Myocyte (in vitro differentiated cells): ENCODE results near the gene ERGIC1. TPM values are rescaled to one million over a fixed set of nuclear protein-coding genes. Genes with fewer than 3 reads are reported as not detected.
A peak's percentile ranks its signal among the peaks of the same experiment; 100 is the strongest.
"Not testable (repeated sequence)": the region's sequence is repeated elsewhere in the genome, so short reads cannot be mapped to it uniquely, and the experiment has no call there.

ENCODE experiments used
- DNase-seq: peaks from one replicate; pipeline ENCODE4 v3.0.0-alpha.2; 2012; ENCODE audit warnings: low read depth
- total RNA-seq: library from RNA; depleted of rRNA; stranded (reverse); fragments of >200 nt; gene quantifications from 2 replicates; pipeline ENCODE4 v1.2.3, GENCODE V29; 2014

ERGIC1 gene
- total RNA-seq, 1 donor from 2014 or later: 120 TPM

DNA sequence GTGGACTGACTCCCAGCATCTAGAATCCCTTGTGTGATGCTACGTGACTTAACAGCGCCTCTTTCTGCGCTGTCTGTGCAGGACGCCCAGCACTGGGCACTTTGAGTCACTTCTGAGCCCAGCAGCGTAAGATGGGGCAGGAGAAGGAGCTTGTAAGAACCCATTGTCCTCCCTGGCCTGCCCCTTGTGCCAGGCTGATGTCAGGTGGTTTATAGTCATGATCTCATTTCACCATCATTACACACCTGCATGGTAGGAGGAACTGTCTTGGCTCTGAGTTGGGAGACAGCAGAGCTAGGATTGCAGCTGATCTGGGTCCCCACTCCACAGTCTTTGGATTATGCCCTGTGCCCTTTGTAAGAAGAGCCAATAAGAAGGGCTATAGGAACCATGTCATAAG is 12.2 kb downstream of the ERGIC1 start:
- no peak for DNase-seq

DNA sequence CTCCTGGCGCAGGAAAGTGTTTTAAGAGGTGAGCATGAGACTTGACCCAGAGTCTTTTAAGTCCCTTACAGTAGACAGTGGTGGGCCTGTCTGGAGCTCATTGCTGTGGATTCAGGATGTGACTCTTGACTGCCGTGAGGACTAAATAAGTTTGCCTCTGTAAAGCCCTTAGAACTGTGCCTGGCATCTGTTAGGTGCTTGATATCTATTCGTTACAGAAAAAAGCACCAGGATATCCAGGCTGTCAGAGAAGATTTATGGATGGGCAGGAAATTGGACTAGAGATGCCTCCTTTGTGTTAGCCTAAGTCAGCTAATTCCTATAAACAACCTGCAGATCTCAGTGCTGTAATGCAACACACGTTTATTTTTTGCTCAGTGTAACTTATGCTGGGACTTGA is 12.6 kb downstream of the ERGIC1 start:
- no peak for DNase-seq

DNA sequence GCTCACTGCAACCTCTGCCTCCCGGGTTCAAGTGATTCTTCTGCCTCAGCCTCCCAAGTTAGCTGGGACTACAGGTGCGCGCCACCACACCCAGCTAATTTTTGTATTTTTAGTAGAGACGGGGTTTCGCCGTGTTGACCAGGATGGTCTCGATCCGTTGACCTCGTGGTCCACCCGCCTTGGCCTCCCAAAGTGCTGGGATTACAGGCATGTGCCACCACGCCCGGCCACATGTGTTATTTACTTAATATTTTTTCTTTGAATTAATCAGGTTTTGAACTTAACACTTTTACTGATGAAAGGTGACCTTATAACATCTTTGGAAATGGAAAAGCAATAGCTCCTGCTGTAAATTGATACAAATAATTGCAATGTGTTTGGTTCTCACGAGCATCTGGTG is 13.5 kb downstream of the ERGIC1 start:
- not testable (repeated sequence) for DNase-seq

DNA sequence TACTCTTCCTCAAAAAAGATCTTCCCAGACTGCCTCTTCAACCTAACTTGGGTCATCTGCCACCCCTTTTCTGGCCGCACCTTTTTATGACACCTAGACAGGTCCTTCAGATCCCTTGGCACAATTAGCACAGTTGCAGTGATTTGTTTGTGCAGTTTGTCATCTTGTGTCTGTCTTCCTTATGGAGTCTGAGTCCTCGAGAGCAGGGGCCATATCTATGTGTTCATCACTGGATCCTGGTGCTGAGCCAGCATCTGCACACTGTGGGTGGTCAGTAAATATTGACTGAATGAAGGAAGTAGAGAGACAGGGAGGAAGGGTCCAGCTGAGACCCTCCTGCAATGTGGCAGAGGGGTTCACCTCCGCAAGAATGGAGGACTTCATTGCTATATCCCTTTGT is 14.4 kb downstream of the ERGIC1 start:
- DNase-seq: no peak

DNA sequence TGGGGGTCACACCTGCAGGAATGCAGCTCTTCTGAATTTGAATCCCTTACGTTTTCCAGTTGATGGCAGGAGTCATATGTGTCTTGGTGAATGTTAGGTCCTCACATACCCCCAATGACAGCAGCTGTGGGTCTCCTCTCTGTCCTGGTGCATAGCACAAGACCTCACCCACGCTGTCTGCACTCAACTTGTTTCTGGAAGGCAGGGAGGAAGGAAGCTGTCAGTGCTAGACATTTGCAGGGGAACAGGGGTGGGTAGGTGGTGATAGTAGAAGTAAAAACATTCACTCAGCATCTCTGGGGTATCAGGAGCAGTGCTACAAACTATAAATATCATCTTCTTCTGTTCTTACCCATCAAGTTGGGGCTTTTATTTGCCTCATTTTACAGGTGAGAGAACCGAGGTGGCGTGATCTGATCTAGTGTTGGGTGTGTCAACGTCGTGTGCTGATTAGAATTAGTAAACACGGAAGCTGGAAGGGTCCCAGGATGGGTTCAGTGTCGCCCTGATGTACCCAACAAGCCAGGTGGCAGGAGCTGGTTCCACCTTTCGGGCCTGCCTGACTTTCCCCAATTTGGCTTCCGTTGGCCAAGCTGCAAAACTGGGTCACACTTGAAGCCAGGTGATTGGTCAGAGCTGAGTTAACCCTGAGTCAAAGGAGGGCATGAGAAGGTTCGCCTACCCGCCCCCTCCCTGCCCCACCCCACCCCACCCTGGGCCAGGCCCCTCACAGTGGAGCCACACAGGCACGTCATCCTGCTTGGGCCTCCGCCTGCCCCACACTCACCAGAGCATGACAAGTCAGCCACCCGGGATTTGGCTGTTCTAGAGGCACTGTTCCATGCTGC is 15.8 kb downstream of the ERGIC1 start:
- DNase-seq: no peak

DNA sequence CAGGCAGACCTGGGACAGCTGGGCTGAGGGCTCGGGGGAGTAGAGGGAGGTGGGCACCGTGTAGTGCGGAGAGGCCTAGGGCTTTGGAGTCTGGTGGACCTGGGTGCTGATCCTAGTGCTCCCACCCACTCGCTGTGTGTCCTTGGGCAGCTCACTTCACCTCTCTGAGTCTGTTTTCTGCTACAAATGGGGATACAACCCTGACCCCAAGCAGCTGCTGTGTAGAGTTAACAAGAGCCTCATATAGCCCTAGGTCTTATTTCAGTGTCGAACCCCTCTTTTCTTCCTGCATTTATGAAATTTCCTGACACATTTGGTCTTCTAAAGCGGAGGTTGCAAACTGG is 16.4 kb downstream of the ERGIC1 start:
- DNase-seq: no peak

DNA sequence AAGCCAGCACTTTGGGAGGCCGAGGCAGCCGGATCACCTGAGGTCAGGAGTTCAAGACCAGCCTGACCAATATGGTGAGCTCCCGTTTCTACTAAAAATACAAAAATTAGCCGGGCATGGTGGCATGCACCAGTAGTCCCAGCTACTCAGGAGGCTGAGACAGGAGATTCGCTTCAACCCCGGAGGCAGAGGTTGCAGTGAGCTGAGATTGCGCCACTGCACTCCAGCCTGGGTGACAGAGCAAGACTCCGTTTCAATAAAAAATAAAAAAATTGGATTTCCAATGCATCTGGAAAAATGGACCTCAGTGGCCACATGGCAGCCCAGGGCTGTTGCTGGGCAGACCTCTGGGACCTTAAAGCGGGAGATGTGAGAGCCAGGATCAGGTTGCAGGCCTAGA is 17.2 kb downstream of the ERGIC1 start:
- DNase-seq: not testable (repeated sequence)

DNA sequence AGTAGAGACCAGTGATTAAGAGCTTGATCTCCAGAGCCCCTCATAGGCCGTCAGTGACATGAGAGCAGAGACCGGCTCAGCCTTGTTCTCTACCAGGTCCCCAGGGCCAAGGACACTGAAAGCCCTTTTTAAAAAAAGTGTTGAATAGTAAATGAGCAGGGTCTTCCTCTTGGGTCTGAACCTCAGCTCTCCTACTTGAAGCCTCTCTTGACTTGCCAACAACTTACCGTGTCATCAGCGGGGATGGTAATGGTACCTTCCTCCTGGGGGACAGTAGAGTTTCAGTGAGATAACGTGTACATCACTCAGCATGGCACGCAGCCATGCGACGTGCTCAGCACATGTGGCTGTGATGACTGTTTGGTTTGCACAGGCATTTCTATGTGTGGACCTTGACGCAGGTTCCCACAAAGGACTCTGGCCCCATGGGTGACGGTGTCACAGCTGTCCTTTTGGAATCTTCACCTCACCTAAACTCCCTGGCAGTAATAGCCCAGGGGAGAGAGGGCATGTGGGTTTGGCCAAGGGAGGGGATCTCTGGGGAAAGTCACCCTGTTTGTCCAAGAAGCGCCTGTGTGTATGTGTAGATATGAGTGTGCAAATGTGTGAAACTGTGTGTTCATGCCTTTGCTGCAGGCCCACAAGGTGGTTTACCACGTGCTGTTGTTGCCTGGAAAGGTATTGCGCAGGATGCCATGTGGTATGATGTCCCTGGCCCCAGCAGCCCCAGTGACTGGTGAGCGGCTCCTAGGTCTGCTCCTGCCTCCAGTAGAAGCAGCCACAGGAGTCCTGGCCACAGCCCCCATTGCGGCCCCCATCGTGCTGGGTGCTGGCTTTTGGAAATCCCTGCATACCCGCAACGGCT is 18.7 kb downstream of the ERGIC1 start:
- DNase-seq: no peak

DNA sequence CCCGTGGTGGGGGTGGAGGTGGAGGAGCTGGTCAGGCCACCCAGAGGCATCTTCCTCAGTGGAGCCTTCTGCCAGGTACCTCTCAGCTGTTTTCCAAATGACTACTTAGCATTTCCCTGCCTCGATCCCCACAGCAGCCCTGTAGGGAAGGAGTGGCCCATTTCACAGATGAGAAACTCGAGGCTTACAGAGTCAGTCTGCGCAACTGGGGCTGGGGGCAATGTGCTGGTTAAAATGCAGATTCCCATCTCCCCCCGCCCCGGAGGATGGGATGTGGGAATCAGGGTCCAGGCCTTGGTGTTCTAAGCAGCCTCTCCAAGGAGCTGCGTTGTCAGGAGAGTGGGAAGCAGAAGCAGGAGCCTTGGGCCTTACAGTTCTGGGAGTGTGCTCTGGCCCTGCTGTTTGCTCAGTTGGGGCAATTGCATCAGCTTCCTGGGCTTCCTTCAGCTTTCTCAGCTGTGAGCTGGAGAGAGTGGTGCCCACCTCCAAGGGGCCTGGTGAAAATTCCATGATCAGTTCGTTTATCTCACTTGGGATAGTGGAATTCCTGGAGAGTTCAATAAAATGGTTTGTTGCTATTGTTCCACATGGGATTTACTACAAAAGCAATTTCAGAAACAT is 19.4 kb downstream of the ERGIC1 start:
- DNase-seq: peak; percentile 16

DNA sequence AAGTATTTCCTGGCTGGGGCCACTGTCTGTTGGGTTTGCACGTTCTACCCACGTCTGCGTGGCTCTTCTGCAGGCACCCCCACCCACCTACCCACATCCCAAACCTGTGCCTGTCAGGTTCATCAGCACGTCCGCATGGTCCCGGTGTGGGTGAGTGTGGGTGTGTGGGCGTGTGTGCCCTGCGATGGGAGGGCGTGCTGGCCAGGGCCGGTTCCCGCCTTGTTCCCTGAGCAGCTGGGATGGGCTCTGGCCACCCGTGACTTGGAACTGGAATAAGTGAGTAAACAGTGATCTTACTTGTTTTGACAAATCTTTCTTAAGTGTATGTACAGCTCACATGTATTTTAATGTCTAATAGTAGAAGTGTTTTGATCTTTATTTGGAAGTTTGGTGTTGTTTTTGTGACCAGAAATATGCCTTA is 20.4 kb downstream of the ERGIC1 start:
- peak; percentile 40 for DNase-seq

DNA sequence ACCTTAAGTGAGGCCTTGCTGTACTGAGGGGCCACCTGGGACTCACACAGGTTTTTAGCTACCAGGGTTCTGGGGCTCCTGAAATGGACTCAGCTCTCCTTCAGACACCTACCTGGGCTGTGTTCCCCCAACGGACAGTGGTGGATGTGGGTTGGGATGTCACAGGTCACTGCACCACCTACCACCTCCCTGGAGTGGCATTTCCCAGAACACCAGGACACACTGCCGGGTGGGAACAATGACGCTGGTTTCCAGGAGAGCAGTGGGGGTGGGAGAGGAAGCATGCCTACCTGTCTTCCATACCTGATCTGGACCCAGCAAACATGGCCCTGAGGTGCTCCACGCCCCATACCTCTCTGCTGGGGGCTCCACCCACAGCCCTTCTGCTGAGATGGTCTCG is 20.9 kb downstream of the ERGIC1 start:
- no peak for DNase-seq

DNA sequence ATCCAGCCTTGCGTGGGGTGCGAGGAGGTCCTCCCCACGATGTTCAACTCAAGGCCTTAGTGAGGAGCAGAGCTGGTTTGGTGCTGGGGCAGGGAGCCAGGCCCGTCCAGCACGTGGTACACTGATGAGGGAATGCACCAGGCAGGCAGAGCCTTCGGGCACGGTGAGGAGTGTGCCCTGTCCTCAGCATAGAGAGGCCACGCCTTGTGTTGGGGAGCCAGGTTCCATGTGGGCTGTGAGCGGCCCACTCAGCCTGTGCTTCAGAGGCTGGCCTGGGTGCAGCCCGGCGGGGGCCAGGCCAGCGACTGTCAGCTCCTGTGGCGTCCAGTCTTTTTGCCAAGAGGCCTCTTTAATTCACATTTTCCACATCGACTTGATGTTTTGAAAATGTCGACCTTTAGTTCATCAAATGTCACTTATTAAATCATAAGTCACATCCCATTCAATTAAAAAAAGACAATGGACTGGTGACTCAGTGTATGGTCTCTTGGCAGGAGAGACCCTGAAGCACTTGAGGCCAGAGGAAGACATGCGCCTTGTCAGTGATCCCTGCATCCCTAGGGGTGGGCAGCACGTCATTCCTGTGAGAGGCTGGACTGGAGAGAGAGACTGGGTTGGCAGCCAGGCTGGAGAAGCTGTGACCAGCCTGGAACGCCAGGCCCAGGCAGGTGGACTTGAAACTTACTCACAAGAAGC is 21.7 kb downstream of the ERGIC1 start:
- no peak for DNase-seq

DNA sequence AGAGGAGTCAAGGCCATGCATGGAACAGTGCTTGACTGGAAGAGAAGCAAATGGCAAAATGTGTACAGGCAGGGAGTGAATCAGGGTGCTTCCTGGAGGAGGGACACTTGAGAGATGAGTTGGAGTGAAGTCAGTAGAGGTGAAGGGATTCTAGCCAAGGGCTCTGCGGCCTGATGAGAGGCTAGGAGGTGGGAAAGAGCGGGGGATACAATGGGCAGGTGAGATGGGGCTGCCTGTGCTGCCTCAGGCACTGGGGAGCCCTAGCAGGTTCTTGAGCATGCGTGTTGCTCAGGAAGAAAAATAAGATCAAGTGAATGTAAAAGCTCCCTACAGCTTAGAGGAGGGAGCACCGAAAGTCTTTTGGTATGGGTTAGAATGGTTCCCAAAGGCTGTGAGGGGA is 22.3 kb downstream of the ERGIC1 start:
- DNase-seq: no peak

DNA sequence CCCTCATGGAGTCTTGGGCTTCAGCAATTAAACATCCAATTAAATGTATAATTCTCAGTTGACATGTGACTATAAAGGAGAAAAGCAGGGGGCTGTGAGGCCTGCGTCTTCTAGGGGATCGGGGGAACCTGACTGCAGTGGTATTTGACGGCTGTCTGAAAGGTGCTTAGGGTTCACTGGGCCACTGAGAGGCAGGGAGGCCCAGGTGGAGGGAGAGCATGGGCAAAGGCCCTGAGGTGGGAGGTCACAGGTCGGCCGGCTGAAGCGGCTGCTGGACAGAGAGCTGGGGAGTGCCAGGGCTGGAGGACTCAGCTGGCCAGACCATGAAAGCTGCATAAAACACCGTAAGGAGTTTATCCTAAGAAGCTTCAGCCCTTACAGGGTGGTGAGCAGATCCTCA is 23.9 kb downstream of the ERGIC1 start:
- no peak for DNase-seq

DNA sequence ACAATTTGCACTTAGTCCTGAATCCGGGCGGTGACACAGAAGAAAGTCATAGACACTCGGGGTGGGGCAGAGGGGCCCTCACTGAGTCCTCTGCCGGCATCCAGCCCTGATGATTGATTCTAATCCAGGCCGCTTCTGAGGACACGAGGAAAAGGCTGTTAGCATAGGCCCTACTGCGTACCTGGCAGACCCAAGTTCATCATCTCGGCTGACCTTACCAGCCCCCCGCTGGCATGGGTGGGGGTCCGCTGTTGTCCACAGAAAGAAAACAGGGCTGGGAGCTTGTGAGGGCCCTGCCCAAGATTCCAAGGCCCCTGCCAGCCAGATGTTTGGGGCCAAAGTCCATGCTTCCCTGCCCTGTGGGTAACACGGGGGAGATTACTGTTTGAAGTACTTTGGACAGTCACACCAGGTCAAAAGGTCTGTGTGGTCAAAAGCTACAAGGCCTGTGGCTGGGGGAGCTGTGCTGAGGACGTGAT is 24.5 kb downstream of the ERGIC1 start:
- peak; percentile 55 for DNase-seq

DNA sequence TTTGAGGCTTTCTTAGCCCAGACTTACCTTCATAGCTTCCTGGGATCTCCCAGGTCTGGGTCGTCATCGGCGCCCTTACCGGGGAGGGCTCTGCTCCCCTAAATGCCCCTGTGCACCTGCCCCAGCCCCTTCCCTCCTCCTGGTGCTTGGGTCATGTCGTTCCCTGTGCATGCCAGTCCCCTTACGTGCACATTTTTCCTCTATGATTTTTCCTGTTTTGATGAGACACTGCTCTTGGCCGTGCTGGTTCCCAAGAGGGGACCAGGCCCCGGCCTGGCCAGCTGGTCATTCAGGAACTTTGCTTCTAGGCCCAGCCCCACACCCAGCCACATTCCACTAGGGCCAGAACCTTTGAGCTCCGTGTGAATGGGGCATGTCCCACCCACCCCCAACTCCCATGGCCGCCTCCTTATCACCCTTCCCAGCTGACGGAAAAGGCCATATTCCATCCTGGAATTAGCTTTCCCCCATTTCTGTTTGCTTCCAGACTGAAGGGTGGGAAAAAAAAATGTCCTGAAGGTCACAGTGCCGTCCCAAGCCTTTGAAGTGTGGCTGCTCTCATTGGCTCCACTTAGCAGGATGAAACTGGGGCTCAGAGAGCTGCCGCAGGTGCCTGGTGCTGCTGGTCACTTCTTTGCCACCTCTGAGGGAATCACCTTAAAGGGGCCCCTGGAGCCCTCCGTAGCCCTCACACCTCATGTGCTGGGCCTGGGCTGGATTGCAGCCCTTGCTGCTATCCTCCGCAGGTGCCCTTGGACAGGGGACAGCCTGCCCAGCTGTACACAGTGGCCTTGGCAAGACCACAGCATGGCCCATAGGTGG is 25.1 kb downstream of the ERGIC1 start:
- DNase-seq: peak; percentile 82

DNA sequence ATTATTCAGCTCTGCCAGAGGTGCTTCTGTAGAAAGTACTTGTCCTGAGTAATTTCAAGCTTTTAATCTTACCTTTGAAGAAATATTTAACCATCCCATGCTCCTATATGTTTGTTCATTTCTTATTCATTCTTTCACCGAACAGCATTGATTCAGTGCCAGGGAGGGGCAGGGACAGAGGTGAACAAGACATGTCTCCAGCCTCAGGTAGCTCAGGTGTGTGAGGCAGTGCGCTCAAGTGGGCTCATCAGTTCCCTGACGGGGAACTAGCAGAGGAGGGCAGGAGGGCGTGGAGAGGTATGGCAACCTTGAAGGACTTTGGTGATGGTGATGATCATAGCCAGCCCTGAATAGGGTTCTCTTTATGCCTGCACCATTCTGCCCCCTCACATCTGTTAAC is 25.9 kb downstream of the ERGIC1 start:
- DNase-seq: no peak

DNA sequence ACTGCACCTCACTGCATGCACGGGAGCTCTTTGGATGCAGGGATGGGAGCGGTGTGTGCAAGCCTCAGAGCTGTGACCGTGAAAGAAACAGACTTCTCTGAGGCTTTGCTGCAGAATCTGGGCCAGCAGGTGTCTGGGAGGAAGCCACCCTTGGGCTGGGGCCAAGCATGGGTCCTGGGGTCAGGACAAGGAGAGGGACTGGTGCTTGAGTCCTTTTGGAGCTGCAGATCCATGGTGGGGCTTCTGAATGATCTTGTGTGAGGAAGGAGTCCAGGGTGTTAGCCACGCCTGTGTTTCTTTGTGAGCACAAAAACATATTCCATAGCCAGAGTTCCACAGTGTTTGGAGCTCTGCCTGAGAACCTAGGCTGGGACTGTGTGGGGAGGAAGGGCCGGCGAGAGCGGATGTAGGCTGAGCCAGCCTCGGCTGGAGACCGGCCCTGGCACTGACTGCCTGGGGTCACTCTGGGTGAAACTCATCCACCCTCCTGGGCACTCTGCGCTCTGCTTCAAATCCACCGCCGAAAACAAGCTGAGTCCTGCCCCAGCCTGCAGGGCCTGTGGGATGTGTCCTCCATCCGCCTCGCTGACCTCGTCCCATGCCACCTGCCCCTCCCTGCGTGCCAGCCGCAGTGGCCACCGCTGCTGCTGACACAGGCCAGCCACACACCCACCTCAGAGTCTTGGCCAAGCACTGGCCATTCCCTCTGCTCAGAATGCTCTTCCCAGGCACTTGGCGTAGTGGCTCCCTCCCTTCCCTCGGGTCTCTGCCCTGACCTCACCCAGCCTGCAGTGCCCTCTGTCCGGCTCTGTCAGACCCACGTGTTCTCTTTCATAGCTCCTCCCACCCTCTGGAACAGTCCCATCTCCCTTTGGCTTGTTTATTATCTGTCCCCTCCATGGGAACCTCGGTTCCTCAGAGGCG is 26.7 kb downstream of the ERGIC1 start:
- peak; percentile 97 for DNase-seq

DNA sequence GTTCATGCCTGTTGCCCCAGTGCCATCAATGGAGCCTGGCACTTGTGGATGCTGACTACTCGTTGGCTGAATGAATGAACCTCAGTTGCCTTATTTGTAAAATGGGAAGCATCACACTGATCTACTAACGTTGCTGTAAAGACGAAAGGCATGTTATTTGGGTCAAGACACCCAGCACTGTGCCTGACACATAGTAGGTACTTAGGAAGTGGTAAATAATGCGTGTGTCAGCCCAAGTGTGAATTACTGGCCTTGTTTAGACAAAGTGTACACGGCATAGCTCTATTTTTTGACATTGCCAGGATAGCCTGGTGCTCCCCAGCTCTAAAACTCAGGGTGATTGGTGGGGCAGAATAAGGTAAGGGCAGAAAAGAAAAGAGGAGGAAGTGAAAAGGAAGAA is 27.4 kb downstream of the ERGIC1 start:
- no peak for DNase-seq
